K562 (cell line): ENCODE data around the gene SLC17A9. TPM values are rescaled to one million over a fixed set of nuclear protein-coding genes. Genes with fewer than 3 reads are reported as not detected.

Source experiments
- ATAC-seq: fragments of 200-7000 bp; cut with Tn5 transposase; 3 replicates; pipeline ENCODE4 v1.9.1; 2020; ENCODE audit warnings: moderate library complexity
- BruUV-seq: library from RNA; stranded (reverse); fragments of 400-500 nt; replicated peaks from 2 replicates; lab custom pipeline; 2021; lab: Mats Ljungman, UMichigan
- CTCF ChIA-PET: fragments of 300-600 bp; formaldehyde crosslinking; extraction: SDS; loops from one replicate; lab custom pipeline; 2021; ENCODE audit warnings: low intra/inter-chr PET ratio; lab: Yijun Ruan, JAX
- POLR2A ChIA-PET: fragments of 300-600, 350-650 bp; sonication (Branson Sonifier 250); formaldehyde crosslinking; extraction: SDS; loops from one replicate; lab custom pipeline; 2021; ENCODE audit warnings: antibody characterized with exemption, inconsistent platforms; lab: Yijun Ruan, JAX
- DNase-seq, 4 experiments: peaks; one replicate each; pipeline versions ENCODE4 v3.0.0 to v3.0.0-alpha.2; 2011 to 2018; ENCODE audit warnings: low spot score in 3 of 4, mixed read lengths in 3 of 4; ENCODE audit errors: extremely low read depth in 1 of 4
- FAIRE-seq: peaks from 2 replicates; lab custom pipeline; 2011; peaks lifted over from hg19 to GRCh38; lab: Jason Lieb, UNC
- H2AFZ ChIP-seq: 2 replicates; pipeline ENCODE4 v1.6.0; 2011; ENCODE audit warnings: low read depth, low read length, control low read depth, inconsistent platforms
- H3K27ac ChIP-seq: fragments of 200-600 bp; 3 replicates; pipeline ENCODE4 v1.8.0; 2011; ENCODE audit warnings: low read depth, mild to moderate bottlenecking, control low read depth, inconsistent platforms, low read length, moderate library complexity, mixed read lengths; ENCODE audit errors: extremely low read depth
- H3K27me3 ChIP-seq, 2 experiments: fragments of 300-600 bp in 1 of 2; 2 replicates in 1 of 2; 3 replicates in 1 of 2; pipeline versions ENCODE4 v1.6.0 to v1.8.0; 2011; ENCODE audit warnings: inconsistent platforms in 2 of 2, low read length in 2 of 2, mild to moderate bottlenecking in 1 of 2, mixed read lengths in 1 of 2, moderate library complexity in 1 of 2; ENCODE audit not compliant: control insufficient read depth in 2 of 2, insufficient read depth in 2 of 2
- H3K36me3 ChIP-seq: fragments of 300-600 bp; 3 replicates; pipeline ENCODE4 v1.8.0; 2011; ENCODE audit warnings: mild to moderate bottlenecking, low read length, inconsistent platforms; ENCODE audit not compliant: control insufficient read depth, insufficient read depth
- H3K4me1 ChIP-seq, 2 experiments: fragments of 200-600 bp in 1 of 2; replicated peaks in 1 of 2; 2 replicates in 1 of 2; 3 replicates in 1 of 2; pipeline versions ENCODE4 v1.5.1 to v1.8.0; 2011; ENCODE audit warnings: inconsistent platforms in 2 of 2, low read length in 2 of 2, mild to moderate bottlenecking in 1 of 2, mixed read lengths in 1 of 2, moderate library complexity in 1 of 2; ENCODE audit not compliant: control insufficient read depth in 2 of 2, insufficient read depth in 2 of 2
- H3K4me2 ChIP-seq: 2 replicates; pipeline ENCODE4 v1.6.1; 2011; ENCODE audit warnings: low read length, control low read depth, inconsistent platforms, mixed read lengths; ENCODE audit not compliant: insufficient read depth
- H3K4me3 ChIP-seq: fragments of 200-600 bp; sonication (generic), shearing (Covaris generic); 2 replicates; pipeline ENCODE4 v1.5.1; 2016; ENCODE audit warnings: control low read depth, inconsistent platforms
- H3K79me2 ChIP-seq: fragments of 200-600 bp; 3 replicates; pipeline ENCODE4 v1.8.0; 2011; ENCODE audit warnings: low read length, inconsistent platforms; ENCODE audit not compliant: control insufficient read depth, insufficient read depth
- H3K9ac ChIP-seq, 2 experiments: 2 replicates each; pipeline versions ENCODE4 v1.6.0 to v1.6.1; 2011; ENCODE audit warnings: low read depth in 2 of 2, low read length in 2 of 2, control low read depth in 1 of 2, inconsistent platforms in 1 of 2, mild to moderate bottlenecking in 1 of 2, mixed read lengths in 1 of 2; ENCODE audit not compliant: insufficient read depth in 1 of 2
- H3K9me1 ChIP-seq: one replicate; pipeline ENCODE4 v1.6.0; 2011; ENCODE audit warnings: inconsistent platforms, mild to moderate bottlenecking, low read length, moderate library complexity; ENCODE audit not compliant: control insufficient read depth, insufficient read depth
- H3K9me3 ChIP-seq: replicated peaks from 2 replicates; pipeline ENCODE4 v1.5.1; 2011; ENCODE audit warnings: low read depth, low read length, inconsistent platforms; ENCODE audit not compliant: control insufficient read depth, insufficient read depth
- H4K20me1 ChIP-seq: replicated peaks from 2 replicates; pipeline ENCODE4 v1.6.1; 2011; ENCODE audit warnings: low read length, inconsistent platforms, mixed read lengths; ENCODE audit not compliant: control insufficient read depth, insufficient read depth
- BCOR ChIP-seq: fragments of 450-650 bp; IDR thresholded peaks from 2 replicates; pipeline ENCODE4 v1.6.1; 2016
- BMI1 ChIP-seq: fragments of 150-350 bp; IDR thresholded peaks from 2 replicates; pipeline ENCODE4 v1.6.1; 2014; ENCODE audit warnings: low read length
- EP300 ChIP-seq: IDR thresholded peaks from 2 replicates; pipeline ENCODE4 v1.6.1; 2012; ENCODE audit warnings: low read length, improper control_type of control experiment
- ETV5 ChIP-seq: sonication (generic); formaldehyde crosslinking; IDR thresholded peaks from 2 replicates; pipeline ENCODE4 v1.4.0; 2020; ENCODE audit warnings: low read depth, mild to moderate bottlenecking, missing genetic modification reagents
- FOSL1 ChIP-seq: fragments of 200-800 bp; sonication (Bioruptor generic); conservative IDR thresholded peaks from 2 replicates; pipeline ENCODE4 v1.6.1; 2016; ENCODE audit warnings: missing genetic modification characterization, missing compliant biosample characterization
- GTF2A2 ChIP-seq: IDR thresholded peaks from 2 replicates; pipeline ENCODE4 v1.6.1; 2016; ENCODE audit warnings: mild to moderate bottlenecking, missing genetic modification characterization, missing compliant biosample characterization
- MEF2A ChIP-seq: IDR thresholded peaks from 2 replicates; pipeline ENCODE4 v1.6.1; 2011; ENCODE audit warnings: low read depth, mild to moderate bottlenecking, low read length, moderate library complexity; ENCODE audit not compliant: control insufficient read depth
- NCOA6 ChIP-seq: fragments of 450-650 bp; IDR thresholded peaks from 2 replicates; pipeline ENCODE4 v1.6.1; 2017; ENCODE audit warnings: mild to moderate bottlenecking
- PPARD ChIP-seq: fragments of 250-450 bp; sonication (Bioruptor Pico); IDR thresholded peaks from 2 replicates; pipeline ENCODE4 v1.8.0; 2022; ENCODE audit warnings: inconsistent platforms, mild to moderate bottlenecking, moderate library complexity
- PRMT5 ChIP-seq: sonication (generic); formaldehyde crosslinking; IDR thresholded peaks from 2 replicates; pipeline ENCODE4 v1.5.0; 2020; ENCODE audit warnings: missing genetic modification reagents
- PTRF ChIP-seq: fragments of 450-650 bp; IDR thresholded peaks from 2 replicates; pipeline ENCODE4 v1.6.1; 2016; ENCODE audit warnings: mild to moderate bottlenecking, missing genetic modification characterization, missing compliant biosample characterization
- TGIF2 ChIP-seq: sonication (generic); formaldehyde crosslinking; IDR thresholded peaks from 2 replicates; pipeline ENCODE4 v1.8.1; 2022; ENCODE audit warnings: mild to moderate bottlenecking, missing genetic modification reagents, moderate library complexity
- TRIM28 ChIP-seq: fragments of 450-650 bp; IDR thresholded peaks from 2 replicates; pipeline ENCODE4 v1.6.1; 2017
- ZBED1 ChIP-seq: IDR thresholded peaks from 2 replicates; pipeline ENCODE4 v1.6.1; 2014
- ZNF239 ChIP-seq: fragments of 250-450 bp; sonication (Bioruptor Pico); IDR thresholded peaks from 2 replicates; pipeline ENCODE4 v1.4.0; 2020; ENCODE audit warnings: mild to moderate bottlenecking
- ZNF699 ChIP-seq: fragments of 250-450 bp; sonication (Bioruptor Pico); IDR thresholded peaks from 2 replicates; pipeline ENCODE4 v1.8.0; 2021; ENCODE audit warnings: mild to moderate bottlenecking, moderate library complexity; ENCODE audit not compliant: insufficient replicate concordance
- WGBS: fragments of 100-300 bp; shearing (Covaris generic); methylation state at CpG from one replicate; pipeline ENCODE4 v1.1.6; 2016; ENCODE audit warnings: low coverage, mixed read lengths; ENCODE audit not compliant: insufficient coverage; ENCODE audit errors: missing lambda C conversion rate; 5-methylcytosine and 5-hydroxymethylcytosine counted together
- in situ Hi-C: fragments of 300-500 bp; cut with MboI; formaldehyde crosslinking; loops from 4 replicates; pipeline ENCODE4 v1.15.0; 2018; ENCODE audit warnings: inconsistent platforms, mixed read lengths
- intact Hi-C: fragments of 100-400 bp; cut with micrococcal nuclease; formaldehyde crosslinking; loops from 2 replicates; pipeline ENCODE4 v1.14.2; 2022
- polyA plus RNA-seq, 8 experiments: library from polyadenylated mRNA; depleted of rRNA in 4 of 8; stranded (reverse) in 5 of 8; unstranded in 3 of 8; fragments of >200 nt; fragmentation: Nextera tagmentation in 2 of 8; fragmentation: Illumina TruSeq in 1 of 8; extraction: Ambion mirVana in 2 of 8; extraction: Trizol in 1 of 8; gene quantifications; 2 replicates each; pipeline versions ENCODE4 v1.2.1 to v1.2.3, GENCODE V29; 2011 to 2014; ENCODE audit warnings: inconsistent platforms in 1 of 8, missing spikeins in 1 of 8
- total RNA-seq, 7 experiments: library from RNA; depleted of rRNA in 6 of 7; stranded (reverse); fragments of >200 nt in 6 of 7; fragmentation: Illumina TruSeq in 2 of 7; extraction: Trizol in 2 of 7; gene quantifications; 2 replicates each; pipeline versions ENCODE4 v1.2.1 to v1.2.3, GENCODE V29; 2011 to 2021; ENCODE audit warnings: low replicate concordance in 1 of 7
- TF ChIP-seq, protein P1 (sequence below): sonication (generic); formaldehyde crosslinking; IDR thresholded peaks from 2 replicates; pipeline ENCODE4 v1.8.0; 2022; ENCODE audit warnings: mild to moderate bottlenecking, missing genetic modification reagents
- TF ChIP-seq, protein P2 (sequence below), 2 experiments: fragments of 450-650 bp; IDR thresholded peaks; 2 replicates each; pipeline ENCODE4 v1.6.1; 2018; ENCODE audit warnings: mild to moderate bottlenecking in 2 of 2, low read depth in 1 of 2; ENCODE audit not compliant: partially characterized antibody in 2 of 2
- TF ChIP-seq, protein P3 (sequence below): fragments of 450-650 bp; formaldehyde crosslinking; IDR thresholded peaks from 2 replicates; pipeline ENCODE4 v1.4.0; 2020; ENCODE audit warnings: mild to moderate bottlenecking, mixed read lengths

Gene SLC17A9
- total and polyA plus RNA-seq, 9 of the 15 experiments (the other 6 are each of a cell fraction or from before 2014, with no cell fraction given), result 0.04 to 0.31 TPM; not detected in 7

DNA sequence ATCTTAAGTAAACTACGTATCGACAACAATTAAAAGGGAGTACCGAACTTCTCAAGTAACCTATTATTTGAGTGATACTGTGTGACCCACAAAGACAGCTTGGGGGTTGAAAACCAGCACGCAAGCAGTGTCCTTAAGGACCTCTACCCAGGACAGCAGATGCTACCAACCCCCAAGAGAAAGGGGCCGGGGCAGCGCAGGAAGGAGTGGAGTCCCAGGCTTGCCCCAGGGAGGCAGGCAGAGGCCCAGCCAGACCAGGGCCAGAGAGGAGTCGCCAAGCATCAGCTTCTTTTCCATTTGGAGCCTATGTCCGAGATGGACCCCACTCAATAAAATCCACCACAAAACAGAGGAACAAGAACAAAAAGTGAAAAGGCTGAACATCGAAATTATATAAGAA is 38.1 kb upstream of the SLC17A9 start:
- 89% methylated on average over 9 of the region's 9 CpGs for WGBS
- ChIA-PET CTCF (no interaction called here), POLR2A (interaction anchor here (0.6 to 6.5 kb wide), 5 partner anchors 11 to 37 kb away, joined by 3 to 45 read pairs (median 4); partner anchors contain the start of gene DIDO1)
- H3K9me1 ChIP-seq, result peaks cover 12% of the 10 kb centered on the region
- H3K4me1 ChIP-seq, result peaks cover 11 to 26% of the 10 kb centered on the region in 2 experiments; a peak in 4 of 5 replicates
- H3K36me3 ChIP-seq, result peaks cover 56% of the 10 kb centered on the region
- ATAC-seq (no peak), FAIRE-seq (no peak), DNase-seq (no peak)
- H3K4me2 ChIP-seq, result no peak overlapping the region
- no peak overlapping the region for H2AFZ ChIP-seq
- no peak overlapping the region for H3K4me3 ChIP-seq
- peak overlapping the region; percentile 55; the same call in 1 of the 3 replicates for H3K27ac ChIP-seq
- peaks cover 48% of the 10 kb centered on the region for H4K20me1 ChIP-seq
- peak overlapping the region in 1 of 2 experiments; percentile 76; a peak in 2 of 4 replicates for H3K9ac ChIP-seq
- in situ Hi-C loops, result no loop called here
- TF ChIP-seq EP300, result no peak
- TF ChIP-seq PTRF, result no peak
- TF ChIP-seq NCOA6, result no peak
- no peak for TF ChIP-seq TGIF2 (CRISPR knock-in tag)
- TF ChIP-seq FOSL1, result no peak
- no peak for TF ChIP-seq MEF2A
- TF ChIP-seq ZNF239, result no peak
- TF ChIP-seq ZNF699 (CRISPR knock-in tag), result no peak
- TF ChIP-seq, protein P1, sequence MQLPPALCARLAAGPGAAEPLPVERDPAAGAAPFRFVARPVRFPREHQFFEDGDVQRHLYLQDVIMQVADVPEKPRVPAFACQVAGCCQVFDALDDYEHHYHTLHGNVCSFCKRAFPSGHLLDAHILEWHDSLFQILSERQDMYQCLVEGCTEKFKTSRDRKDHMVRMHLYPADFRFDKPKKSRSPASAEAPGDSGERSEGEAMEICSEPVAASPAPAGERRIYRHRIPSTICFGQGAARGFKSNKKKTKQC, result no peak
- TF ChIP-seq PPARD (CRISPR knock-in tag), result no peak
- no peak for TF ChIP-seq TRIM28
- TF ChIP-seq GTF2A2 (tag), result no peak
- no peak for TF ChIP-seq BMI1
- no peak for TF ChIP-seq PRMT5 (CRISPR knock-in tag)
- TF ChIP-seq BCOR, result no peak
- TF ChIP-seq, protein P2, sequence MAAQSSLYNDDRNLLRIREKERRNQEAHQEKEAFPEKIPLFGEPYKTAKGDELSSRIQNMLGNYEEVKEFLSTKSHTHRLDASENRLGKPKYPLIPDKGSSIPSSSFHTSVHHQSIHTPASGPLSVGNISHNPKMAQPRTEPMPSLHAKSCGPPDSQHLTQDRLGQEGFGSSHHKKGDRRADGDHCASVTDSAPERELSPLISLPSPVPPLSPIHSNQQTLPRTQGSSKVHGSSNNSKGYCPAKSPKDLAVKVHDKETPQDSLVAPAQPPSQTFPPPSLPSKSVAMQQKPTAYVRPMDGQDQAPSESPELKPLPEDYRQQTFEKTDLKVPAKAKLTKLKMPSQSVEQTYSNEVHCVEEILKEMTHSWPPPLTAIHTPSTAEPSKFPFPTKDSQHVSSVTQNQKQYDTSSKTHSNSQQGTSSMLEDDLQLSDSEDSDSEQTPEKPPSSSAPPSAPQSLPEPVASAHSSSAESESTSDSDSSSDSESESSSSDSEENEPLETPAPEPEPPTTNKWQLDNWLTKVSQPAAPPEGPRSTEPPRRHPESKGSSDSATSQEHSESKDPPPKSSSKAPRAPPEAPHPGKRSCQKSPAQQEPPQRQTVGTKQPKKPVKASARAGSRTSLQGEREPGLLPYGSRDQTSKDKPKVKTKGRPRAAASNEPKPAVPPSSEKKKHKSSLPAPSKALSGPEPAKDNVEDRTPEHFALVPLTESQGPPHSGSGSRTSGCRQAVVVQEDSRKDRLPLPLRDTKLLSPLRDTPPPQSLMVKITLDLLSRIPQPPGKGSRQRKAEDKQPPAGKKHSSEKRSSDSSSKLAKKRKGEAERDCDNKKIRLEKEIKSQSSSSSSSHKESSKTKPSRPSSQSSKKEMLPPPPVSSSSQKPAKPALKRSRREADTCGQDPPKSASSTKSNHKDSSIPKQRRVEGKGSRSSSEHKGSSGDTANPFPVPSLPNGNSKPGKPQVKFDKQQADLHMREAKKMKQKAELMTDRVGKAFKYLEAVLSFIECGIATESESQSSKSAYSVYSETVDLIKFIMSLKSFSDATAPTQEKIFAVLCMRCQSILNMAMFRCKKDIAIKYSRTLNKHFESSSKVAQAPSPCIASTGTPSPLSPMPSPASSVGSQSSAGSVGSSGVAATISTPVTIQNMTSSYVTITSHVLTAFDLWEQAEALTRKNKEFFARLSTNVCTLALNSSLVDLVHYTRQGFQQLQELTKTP (IDR thresholded peaks at IDR 0.05; ENCODE audit: low read depth in 1 of 2, partially characterized antibody in 2 of 2), result no peak
- TF ChIP-seq, protein P3, sequence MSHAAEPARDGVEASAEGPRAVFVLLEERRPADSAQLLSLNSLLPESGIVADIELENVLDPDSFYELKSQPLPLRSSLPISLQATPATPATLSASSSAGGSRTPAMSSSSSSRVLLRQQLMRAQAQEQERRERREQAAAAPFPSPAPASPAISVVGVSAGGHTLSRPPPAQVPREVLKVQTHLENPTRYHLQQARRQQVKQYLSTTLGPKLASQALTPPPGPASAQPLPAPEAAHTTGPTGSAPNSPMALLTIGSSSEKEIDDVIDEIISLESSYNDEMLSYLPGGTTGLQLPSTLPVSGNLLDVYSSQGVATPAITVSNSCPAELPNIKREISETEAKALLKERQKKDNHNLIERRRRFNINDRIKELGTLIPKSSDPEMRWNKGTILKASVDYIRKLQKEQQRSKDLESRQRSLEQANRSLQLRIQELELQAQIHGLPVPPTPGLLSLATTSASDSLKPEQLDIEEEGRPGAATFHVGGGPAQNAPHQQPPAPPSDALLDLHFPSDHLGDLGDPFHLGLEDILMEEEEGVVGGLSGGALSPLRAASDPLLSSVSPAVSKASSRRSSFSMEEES (CRISPR knock-in tag), result no peak
- no peak for TF ChIP-seq ZBED1
- TF ChIP-seq ETV5 (CRISPR knock-in tag), result no peak
- H3K27me3 ChIP-seq, result no peaks in the 10 kb centered on the region
- intact Hi-C loops, result no loop called here
- peaks cover 97% of the 10 kb centered on the region for H3K79me2 ChIP-seq
- H3K9me3 ChIP-seq, result no peaks in the 10 kb centered on the region
- BruUV-seq, result no TSS peak
